PC-9 (cell line): Measurements from ENCODE around the gene PLCH2. TPM values are rescaled to one million over a fixed set of nuclear protein-coding genes. Genes with fewer than 3 reads are reported as not detected.
A peak's percentile ranks its signal among the peaks of the same experiment; 100 is the strongest.

Source experiments
- BruUV-seq: library from RNA; stranded (reverse); fragments of 400-500 nt; replicated peaks from 2 replicates; lab custom pipeline; 2021; lab: Mats Ljungman, UMichigan
- CTCF ChIA-PET: fragments of 300-600 bp; sonication (Branson Sonifier 250); formaldehyde crosslinking; loops from one replicate; lab custom pipeline; 2022; ENCODE audit warnings: antibody characterized with exemption; lab: Charles Lee
- POLR2A ChIA-PET: fragments of 300-600 bp; sonication (Branson Sonifier 250); formaldehyde crosslinking; loops from one replicate; lab custom pipeline; 2022; ENCODE audit warnings: antibody characterized with exemption; ENCODE audit not compliant: unreplicated experiment; lab: Charles Lee
- DNase-seq, 2 experiments: peaks; one replicate each; pipeline versions ENCODE4 v3.0.0 to v3.0.0-alpha.2; 2015 to 2022; ENCODE audit warnings: mixed read lengths in 1 of 2
- H2AFZ ChIP-seq: fragments of 200-600 bp; sonication (generic); 2 replicates; pipeline ENCODE4 v1.8.1; 2017; ENCODE audit warnings: antibody characterized with exemption
- H3F3A ChIP-seq: fragments of 200-600 bp; sonication (generic); 2 replicates; pipeline ENCODE4 v1.8.1; 2017; ENCODE audit warnings: antibody characterized with exemption, mild to moderate bottlenecking, low read depth; ENCODE audit not compliant: insufficient read depth
- H3K27ac ChIP-seq: fragments of 200-600 bp; sonication (generic); 2 replicates; pipeline ENCODE4 v1.6.1; 2016; ENCODE audit warnings: mixed run types
- H3K27me3 ChIP-seq: fragments of 200-600 bp; sonication (generic); 2 replicates; pipeline ENCODE4 v1.6.1; 2016; ENCODE audit warnings: low read depth, mixed run types; ENCODE audit not compliant: insufficient read depth
- H3K36me3 ChIP-seq: fragments of 200-600 bp; sonication (generic); 2 replicates; pipeline ENCODE4 v1.6.1; 2016; ENCODE audit warnings: low read depth, mixed run types
- H3K4me1 ChIP-seq: fragments of 200-600 bp; sonication (generic); replicated peaks from 2 replicates; pipeline ENCODE4 v1.6.1; 2016; ENCODE audit warnings: mixed run types; ENCODE audit not compliant: insufficient read depth
- H3K4me2 ChIP-seq: fragments of 200-600 bp; sonication (generic); 2 replicates; pipeline ENCODE4 v1.6.1; 2017; ENCODE audit warnings: mixed run types
- H3K4me3 ChIP-seq: fragments of 200-600 bp; sonication (generic); 2 replicates; pipeline ENCODE4 v1.6.1; 2016; ENCODE audit warnings: mixed run types
- H3K79me2 ChIP-seq: fragments of 200-600 bp; sonication (generic); 2 replicates; pipeline ENCODE4 v1.6.1; 2017; ENCODE audit warnings: low read depth, mixed run types
- H3K9me2 ChIP-seq: fragments of 200-600 bp; sonication (generic); 2 replicates; pipeline ENCODE4 v1.8.1; 2017; ENCODE audit warnings: mild to moderate bottlenecking; ENCODE audit not compliant: insufficient read depth
- H3K9me3 ChIP-seq: fragments of 200-600 bp; sonication (generic); 2 replicates; pipeline ENCODE4 v1.8.1; 2016; ENCODE audit warnings: low read depth; ENCODE audit not compliant: insufficient read depth
- H4K20me1 ChIP-seq: fragments of 200-600 bp; sonication (generic); 2 replicates; pipeline ENCODE4 v1.8.1; 2017; ENCODE audit not compliant: insufficient read depth
- EZH2 ChIP-seq: fragments of 200-600 bp; sonication (generic); IDR thresholded peaks from 2 replicates; pipeline ENCODE4 v1.8.0; 2017; ENCODE audit warnings: antibody characterized with exemption, low read depth
- intact Hi-C: fragments of 100-400 bp; cut with micrococcal nuclease; formaldehyde crosslinking; loops from one replicate; pipeline ENCODE4 v1.10.0; 2022; ENCODE audit not compliant: unreplicated experiment
- total RNA-seq: library from RNA; stranded (reverse); gene quantifications from 2 replicates; pipeline ENCODE4 v1.2.3, GENCODE V29; 2021
- TF ChIP-seq, protein P1 (sequence below): fragments of 200-600 bp; sonication (generic); conservative IDR thresholded peaks from 2 replicates; pipeline ENCODE4 v1.6.1; 2017; ENCODE audit warnings: mixed run types, antibody characterized with exemption, mild to moderate bottlenecking, moderate library complexity

PLCH2 gene
- total RNA-seq, 1 experiment from 2014 or later: 0.98 TPM

- CTCF ChIA-PET: no interaction called here
Measured at GRCh38 chr1:2554621-2555387, 78.7 kb downstream of the PLCH2 start.

More at GRCh38 chr1:2554621-2555387, 78.7 kb downstream of the PLCH2 start:
- Histone ChIP-seq H3K27ac (no peak overlapping the region), H4K20me1 (no peaks in the 10 kb centered on the region), H3K4me1 (no peaks in the 10 kb centered on the region), H3K36me3 (no peaks in the 10 kb centered on the region), H2AFZ (no peak overlapping the region), H3K4me2 (no peak overlapping the region), H3F3A (no peaks in the 10 kb centered on the region), H3K9me3 (no peaks in the 10 kb centered on the region), H3K79me2 (no peaks in the 10 kb centered on the region), H3K27me3 (no peaks in the 10 kb centered on the region; the same call in 1 of the 2 replicates), H3K9me2 (no peaks in the 10 kb centered on the region), H3K4me3 (no peak overlapping the region)
- intact Hi-C loops: no loop called here
- DNase-seq: no peak
- BruUV-seq: no TSS peak
- POLR2A ChIA-PET: no interaction called here
- TF ChIP-seq EZH2: no peak
- TF ChIP-seq, protein P1, sequence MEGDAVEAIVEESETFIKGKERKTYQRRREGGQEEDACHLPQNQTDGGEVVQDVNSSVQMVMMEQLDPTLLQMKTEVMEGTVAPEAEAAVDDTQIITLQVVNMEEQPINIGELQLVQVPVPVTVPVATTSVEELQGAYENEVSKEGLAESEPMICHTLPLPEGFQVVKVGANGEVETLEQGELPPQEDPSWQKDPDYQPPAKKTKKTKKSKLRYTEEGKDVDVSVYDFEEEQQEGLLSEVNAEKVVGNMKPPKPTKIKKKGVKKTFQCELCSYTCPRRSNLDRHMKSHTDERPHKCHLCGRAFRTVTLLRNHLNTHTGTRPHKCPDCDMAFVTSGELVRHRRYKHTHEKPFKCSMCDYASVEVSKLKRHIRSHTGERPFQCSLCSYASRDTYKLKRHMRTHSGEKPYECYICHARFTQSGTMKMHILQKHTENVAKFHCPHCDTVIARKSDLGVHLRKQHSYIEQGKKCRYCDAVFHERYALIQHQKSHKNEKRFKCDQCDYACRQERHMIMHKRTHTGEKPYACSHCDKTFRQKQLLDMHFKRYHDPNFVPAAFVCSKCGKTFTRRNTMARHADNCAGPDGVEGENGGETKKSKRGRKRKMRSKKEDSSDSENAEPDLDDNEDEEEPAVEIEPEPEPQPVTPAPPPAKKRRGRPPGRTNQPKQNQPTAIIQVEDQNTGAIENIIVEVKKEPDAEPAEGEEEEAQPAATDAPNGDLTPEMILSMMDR: peak; percentile 33; the same call in 1 of the 2 replicates

Other genes with a start within 250 kb of the PLCH2 start
- gene SKI, start 248.0 kb upstream of the PLCH2 start, total RNA-seq: 36.2 and 39.1 TPM in 2 replicates
- gene MORN1, start 84.7 kb upstream of the PLCH2 start, total RNA-seq: 47.8 and 51.0 TPM in 2 replicates
- 109 and 131 TPM in 2 replicates for gene RER1, start 84.4 kb upstream of the PLCH2 start, total RNA-seq
- 24.3 and 26.3 TPM in 2 replicates for gene PEX10, start 63.7 kb upstream of the PLCH2 start, total RNA-seq
- gene PANK4, start 50.3 kb downstream of the PLCH2 start, total RNA-seq: 20.5 and 33.4 TPM in 2 replicates
- gene HES5, start 54.0 kb downstream of the PLCH2 start, total RNA-seq: not detected in 2 replicates
- gene TNFRSF14, start 80.1 kb downstream of the PLCH2 start, total RNA-seq: 9.9 and 13.8 TPM in 2 replicates
- 26.1 and 35.3 TPM in 2 replicates for gene PRXL2B, start 110.5 kb downstream of the PLCH2 start, total RNA-seq
- 2.7 and 4.9 TPM in 2 replicates for gene MMEL1, start 156.7 kb downstream of the PLCH2 start, total RNA-seq